SK-N-DZ (cell line): ENCODE measurements around the gene CFAP61.

Experiments used
- DNase-seq: peaks from one replicate; pipeline ENCODE4 v3.0.0-alpha.2; 2015; ENCODE audit warnings: low spot score

Gene CFAP61

DNA sequence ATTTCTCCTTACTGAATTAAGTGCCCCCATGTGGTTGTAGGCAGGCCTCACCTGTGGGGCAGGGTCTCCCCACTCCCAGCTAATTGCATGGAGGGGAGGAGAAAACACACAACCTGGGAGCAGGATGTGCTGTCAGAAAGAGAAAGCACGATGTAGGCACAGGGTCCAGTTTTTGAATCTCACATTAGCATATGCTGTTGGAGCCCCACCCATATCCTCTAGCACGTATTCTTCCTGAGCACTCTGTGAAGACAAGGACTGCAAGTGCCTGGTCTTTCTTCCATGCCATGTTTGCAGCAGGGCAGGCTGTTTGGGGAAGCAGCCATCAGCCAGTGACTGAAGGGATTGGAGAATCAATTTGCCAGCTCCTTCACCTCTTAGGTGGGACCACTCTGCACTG is 108.2 kb downstream of the CFAP61 start:
- DNase-seq: no peak

DNA sequence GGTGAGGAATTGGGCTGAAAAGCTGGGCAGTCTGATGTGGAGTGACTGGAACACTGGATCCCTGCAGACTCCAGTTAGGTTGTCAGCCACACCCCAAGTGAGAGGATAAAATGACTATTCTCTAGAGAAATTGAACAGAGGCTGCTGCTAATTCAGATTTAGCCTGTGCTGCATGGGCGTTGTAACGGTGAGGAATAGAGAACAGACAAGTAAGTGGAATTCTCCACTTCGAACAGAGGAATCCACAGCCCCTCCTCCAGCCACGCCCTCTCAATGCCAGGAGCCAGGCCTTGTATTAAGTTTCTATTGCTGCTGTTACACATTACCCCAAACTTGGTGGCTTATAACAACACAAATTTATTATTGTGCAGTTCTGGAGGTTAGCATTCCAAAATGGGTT is 109.3 kb downstream of the CFAP61 start:
- no peak for DNase-seq

DNA sequence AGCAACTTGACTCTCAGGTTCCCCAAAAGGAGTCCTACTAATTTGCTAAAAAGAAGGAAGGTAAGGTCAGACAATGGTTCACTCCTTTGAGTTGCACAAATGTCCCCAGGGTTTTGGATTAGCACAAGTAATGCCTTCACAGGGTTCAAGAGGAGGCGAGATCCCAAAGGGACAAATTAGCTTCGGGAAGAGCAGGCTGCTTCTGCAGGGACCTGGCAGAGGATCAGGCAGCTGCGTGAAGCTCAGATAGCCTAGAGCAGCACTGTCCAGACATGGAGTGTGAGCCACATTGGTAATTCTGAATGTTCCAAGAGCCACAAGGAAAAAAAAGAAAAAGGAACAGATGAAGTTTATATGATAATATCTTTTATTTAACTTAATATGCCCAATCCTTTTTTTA is 115.4 kb downstream of the CFAP61 start:
- DNase-seq: no peak

DNA sequence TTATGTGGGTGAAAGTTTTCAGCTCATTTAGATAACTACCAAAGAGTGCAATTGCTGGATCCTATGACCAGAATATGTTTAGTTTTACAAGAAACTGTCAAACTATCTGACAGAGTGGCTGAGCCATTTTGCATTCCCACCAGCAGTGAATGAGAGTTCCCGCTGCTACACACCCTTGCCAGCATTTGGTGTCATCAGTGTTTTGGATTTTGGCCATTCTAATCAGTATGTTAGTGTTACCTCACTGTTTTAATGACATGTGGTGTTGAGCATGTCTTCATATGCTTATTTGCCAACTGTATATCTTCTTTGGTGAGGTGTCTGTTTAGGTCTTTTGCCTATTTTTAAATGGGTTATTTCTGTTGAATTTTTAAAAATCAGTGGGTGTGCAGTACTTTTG is 120.9 kb downstream of the CFAP61 start:
- no peak for DNase-seq

DNA sequence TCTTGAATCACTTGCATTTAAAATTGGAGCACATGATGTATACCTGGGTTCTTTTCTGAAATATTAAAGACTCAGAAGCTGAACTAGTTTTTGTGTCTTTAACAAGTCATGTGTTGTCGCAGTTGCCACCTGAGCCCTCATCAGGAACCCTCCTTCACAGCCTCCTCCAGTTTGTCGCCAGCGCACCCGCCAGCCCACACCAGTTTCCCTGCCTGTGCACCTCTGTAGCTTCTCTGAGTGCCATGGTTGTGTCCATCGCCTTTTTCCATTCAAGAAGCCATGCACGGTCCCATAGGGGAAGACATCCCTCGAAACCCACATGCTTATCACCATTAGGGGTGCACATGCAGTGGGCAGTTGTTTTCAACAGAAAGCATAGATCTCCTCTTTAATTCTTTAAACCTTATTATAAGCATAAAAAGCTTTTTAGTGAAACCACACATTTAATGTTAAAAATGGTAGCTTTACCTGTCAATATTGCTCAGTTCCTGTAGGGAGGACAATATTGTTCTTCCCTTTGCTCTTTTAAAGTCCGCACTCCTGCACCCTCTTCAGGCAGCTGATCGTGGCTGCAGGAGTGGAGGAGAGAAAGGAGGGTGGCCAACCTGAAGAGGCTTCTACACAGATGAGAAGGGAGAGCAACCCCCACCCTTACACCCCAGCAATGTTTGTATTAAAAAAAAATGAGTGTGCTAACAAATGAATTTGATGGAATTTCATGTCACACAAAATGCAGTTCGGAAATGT is 121.9 kb downstream of the CFAP61 start:
- DNase-seq: no peak

DNA sequence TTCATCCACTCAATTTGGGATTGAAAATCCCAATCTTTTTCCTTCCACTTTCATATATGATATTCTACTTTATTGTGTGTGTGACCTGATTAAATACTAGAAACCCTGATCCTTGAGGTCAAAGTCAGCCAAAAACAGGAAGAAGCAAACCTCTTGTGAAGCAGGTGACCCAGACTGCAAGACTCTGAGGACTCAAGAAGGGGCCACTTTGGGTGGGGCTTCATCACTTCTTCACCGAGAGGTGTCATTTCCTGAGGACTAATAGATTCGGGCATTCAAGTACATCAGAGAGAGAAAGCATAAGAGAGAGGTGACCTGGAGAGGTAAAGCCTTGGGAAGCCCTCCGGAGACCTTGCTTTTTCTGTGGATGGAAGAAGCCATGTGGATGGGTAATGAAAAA is 129.0 kb downstream of the CFAP61 start:
- DNase-seq: no peak

DNA sequence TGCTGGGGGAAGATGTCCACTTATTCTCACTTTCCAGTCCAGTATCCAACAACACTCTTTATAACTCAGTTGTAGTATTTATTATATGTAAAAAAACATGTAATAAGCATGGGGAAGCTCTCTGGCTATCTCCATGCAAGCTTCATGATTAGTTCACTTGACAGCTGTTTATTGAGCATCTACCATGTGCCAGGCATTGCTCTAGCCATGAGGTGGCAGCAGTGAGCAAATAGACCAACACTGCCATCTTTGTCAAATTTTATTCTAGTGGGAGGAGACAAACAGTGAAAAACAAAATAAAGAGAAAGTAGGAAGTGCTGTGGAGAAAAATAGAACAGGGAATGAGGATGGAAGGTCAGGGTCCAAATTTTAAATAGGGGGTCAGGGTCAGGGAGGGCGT is 131.8 kb downstream of the CFAP61 start:
- DNase-seq: no peak

DNA sequence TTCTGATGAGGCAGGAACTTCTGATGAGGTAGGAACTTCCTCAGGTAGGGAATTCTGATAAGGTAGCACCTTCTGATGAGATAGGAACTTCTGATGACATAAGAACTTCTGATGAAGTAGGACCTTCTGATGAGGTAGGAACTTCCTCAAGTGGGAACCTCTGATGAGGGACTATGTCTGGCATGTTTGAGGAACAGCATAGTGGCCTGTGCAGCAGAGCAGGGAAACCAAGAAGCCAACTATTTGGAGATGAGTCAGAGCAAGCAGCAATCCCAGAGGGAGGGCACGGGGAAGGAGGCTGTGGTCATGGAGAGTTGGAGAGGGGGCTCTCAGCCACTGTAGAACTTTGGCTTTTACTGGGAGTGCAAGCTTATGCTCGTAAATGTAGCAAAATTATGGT is 132.4 kb downstream of the CFAP61 start:
- no peak for DNase-seq

DNA sequence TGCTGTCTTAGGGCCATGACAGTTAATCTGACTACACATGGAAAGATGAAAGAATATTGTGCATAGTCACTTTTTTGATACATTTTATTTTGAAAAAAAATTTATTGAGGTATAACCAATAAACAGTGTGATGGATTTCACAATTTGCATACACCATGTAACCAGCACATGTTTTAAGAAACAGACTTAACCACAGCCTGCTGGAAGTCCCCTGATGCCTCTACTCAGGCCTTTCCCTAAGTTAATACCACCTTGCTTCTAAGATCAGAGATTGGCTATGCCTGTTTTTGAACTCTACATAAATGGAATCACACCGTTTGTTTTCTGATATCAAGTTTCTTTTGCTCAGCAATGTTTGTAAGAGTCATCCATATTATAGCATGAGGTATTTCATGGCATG is 136.3 kb downstream of the CFAP61 start:
- no peak for DNase-seq

DNA sequence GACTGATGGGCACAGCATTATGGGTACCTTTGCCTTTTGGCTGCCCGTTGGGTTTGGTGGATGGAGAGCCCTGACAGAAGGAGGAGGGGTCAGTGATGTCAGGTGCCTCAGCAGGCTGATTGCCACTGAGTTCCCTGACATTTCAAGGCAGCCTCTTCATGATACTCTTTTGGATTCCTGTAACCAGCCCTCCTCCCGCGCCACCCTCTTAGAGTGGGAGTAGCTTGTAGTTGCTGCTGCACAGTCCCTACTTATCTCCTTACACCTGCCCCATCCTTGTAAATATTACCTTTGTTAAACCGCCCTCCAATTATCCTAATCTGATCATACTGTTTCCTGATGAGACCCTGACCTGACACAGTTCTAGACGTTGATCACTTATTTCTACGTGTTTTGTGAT is 140.0 kb downstream of the CFAP61 start:
- DNase-seq: no peak

DNA sequence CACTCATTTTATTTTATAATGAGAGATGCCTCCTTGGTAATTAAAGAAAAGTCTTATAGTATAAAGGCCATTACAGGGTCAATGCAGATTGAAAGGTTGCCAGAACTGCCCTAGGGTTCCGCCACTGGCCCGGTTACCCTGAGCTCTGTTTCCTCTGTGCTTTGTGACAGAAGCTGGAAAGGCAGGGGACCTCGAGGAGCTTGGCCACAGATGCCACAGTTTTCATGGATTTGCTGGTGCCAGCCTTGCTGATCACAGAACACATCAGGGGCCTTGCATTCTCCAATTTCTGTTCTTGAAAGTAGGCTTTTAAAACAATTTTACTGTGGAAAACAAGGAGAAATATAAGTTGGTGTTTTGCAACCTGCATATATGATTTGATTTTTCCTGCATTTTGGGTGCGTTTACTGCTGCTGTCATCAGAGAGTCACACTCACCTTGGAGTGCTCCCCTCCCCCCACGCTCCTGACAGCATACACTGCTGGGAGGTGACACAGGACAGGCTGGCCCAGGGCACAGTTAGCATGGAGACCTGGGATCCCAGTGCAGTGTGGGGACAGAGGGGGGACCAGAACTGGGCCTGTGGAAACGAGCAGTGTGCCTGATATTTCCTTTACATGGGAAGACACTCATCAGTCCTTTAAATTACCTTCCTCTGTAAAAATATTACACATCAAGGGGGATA is 142.8 kb downstream of the CFAP61 start:
- DNase-seq: no peak

DNA sequence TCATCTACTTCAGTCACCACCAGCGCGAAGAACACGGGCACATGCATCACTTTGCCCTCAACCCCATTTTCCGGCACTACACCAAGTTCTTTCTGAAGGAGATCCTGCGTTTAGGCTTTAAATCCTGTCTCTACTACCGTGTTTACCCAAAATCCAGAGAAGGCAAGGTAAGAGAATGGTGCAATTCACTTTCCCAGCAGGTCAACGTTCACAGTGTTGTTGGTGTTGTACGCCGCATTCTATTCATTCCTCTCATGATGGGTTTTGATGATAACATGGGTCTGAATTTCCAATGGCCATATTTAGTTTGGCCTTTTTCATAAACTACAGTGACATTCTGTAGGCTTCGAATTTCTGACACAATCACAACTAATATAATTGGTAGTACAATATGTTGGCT is 144.3 kb downstream of the CFAP61 start:
- no peak for DNase-seq

DNA sequence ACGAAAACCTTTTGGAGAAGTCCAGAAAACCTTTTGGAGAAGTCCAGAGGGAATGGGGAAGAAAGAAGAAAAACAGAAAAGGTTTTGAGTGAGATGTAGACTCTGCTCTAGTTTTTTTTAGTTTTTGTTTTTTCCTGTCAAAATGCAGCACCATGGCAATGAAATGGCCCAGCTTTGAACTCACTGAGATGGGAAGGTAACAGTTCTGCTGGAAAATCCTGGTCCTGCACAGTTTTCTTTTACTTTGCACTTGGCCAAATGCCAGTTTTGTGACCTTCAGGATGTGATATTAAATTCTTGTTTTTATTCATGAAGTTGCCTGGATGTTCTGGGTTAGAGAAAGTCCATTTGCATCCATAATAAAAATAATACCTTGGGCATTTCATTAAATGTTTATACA is 145.7 kb downstream of the CFAP61 start:
- no peak for DNase-seq

DNA sequence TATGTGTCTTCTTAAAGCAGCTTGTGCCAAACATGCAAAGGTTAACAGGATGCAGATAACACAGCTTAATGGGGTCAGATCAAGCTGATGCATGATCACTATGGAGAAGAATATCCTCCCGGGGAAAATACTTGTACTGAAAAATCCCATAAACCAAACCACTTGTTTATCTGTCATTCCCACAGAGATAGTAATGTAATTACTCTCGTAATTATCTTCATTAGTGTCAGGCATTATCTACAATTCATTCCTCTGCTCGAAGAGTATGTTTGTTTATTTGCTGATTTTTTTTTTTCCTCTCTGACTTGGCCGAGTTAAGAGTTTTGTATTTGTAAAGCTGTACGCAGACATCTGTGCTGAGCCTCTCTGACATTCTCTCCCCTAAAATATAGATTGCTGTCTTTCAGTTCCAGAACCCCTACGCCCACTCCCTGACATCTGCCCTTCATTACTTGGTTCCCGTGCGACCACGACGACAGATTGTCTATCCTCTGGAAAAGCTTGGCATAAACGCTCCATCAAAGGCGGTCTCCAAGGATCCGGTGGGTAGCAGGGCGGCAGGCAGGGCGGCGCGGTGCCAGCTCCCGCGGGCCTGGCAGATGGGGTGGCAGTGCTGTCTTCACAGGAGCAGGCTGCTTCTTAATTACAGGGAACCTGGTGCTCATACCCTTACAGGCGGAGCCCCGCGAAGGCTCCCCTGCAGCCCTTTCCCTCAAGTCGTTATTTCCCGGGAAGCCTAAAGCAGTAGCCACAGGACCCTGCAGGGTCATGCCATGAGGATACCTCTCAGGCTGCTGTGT is 147.2 kb downstream of the CFAP61 start:
- DNase-seq: peak; percentile 69

DNA sequence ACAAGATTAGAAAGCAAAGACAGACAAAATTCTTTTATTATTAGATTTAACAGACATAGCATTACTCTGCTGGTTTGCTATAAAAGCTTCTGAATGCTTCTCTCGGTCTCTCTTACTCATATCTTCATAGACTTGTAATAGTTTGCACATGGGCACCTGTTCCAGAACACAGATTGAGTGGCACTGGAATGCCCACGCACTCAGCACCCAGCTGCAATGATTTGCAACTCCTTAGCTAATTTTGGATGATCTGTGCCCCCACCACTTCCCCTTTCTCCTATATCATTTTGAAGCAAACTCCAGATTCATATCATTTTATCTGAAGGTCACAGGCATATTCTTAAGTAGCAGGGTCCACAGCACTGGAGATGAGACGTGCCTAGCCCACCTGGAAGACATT is 148.8 kb downstream of the CFAP61 start:
- no peak for DNase-seq

DNA sequence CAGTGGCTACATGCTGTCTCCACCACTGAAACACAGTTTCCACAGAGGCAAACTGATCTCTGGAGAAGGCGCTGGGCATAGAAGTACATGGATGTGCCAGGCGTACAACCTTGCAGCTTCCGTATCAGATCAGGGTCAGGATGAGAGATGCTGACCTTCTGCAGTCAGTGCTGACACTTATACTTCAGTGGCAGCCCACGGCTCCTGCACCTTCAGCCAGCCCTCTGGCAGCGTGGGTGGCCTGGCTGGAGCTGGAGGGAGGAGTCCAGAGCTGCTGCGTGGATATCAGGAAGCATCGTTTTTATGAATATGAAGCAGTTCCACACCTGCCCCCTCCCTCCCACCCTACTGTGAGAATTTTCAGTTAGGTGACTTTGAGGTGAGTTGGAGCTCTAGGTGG is 149.3 kb downstream of the CFAP61 start:
- peak; percentile 51 for DNase-seq

DNA sequence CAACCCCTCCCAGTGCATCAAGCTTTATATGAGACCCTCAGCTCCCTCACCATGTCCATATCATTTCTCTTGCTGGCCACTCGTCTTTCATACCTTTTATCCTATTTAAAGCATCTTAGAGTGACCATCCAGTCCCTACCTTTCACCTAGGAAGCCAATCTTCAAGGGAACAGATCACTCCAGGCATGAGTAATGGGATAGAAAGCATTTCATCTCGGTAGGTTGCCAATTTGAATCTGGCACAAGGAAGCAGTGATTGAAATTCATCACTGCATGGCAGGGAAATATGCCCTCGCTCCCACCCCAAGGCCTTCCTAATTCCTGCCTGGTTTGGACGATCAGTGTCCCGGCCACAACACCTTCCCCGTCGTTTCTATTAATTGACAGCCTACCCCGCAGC is 150.4 kb downstream of the CFAP61 start:
- no peak for DNase-seq

DNA sequence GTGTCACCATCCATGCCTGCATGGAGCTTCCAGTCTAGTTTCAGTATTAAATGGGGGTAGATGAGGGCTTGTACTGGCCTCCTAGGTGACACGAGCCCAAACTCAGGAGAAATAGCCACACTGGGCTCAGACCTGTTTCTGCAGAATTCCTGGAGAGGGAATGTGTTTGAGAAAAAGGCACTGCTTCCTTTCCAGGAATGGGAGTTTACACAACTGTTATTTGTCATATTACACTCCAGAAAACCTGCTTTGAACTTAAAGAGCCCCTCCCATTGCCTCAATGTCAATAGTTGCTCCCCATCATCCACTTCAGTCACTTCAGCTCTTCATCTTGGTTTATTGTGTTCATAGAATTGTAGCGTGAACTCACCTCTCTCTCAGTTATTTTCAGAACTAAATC is 151.5 kb downstream of the CFAP61 start:
- peak; percentile 23 for DNase-seq

DNA sequence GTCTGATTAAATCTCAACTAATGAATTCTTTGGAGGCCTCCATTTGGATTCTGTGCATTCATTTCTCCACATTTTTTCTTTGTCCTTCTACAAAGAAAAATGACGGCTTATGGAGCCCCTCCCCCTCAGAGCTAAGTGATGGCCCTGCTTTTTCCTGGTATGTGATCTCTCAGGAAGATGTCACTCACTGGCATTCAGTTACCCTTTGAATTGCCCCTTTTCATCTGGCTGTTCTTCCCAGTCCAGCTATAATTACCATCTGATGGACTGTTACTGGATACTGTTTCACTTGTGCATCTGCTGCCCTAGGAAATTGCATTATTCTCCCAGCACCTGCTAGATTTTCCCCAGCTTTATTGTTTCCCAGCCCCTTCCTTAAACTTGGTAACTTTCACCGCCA is 151.9 kb downstream of the CFAP61 start:
- DNase-seq: peak; percentile 96

DNA sequence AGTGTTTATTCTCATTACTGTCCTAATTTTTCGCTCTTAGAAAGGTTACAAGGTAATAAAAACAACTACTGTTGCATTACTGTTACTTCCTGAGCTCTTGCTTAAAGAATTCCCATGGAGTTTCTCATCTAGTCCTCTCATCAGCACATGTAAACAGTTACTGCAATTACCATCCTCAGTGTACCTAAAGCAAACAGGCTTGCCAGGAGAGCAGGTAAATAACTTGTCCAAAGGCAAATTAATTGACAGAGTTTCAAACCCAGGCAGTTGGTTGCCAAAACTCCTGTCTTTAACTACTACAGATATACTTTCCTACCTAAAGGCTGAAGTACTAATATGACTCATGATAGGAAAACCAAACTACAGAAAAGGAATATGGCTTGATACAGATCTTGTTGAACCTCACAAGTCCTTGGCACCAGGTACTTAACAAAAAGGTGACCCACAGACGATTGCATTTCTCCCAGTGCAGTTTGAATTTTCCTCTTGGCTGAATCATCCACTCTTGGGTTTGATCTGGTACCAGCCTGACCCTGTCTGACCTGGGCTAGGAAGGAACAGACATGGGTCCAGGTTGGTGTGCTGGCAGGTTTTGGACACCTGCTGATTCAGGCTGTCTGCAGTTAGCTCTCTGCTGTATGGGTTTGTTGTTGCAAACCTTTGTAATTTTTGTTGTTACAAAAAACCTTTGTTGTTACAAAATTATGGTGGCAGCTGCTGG is 153.0 kb downstream of the CFAP61 start:
- DNase-seq: no peak

DNA sequence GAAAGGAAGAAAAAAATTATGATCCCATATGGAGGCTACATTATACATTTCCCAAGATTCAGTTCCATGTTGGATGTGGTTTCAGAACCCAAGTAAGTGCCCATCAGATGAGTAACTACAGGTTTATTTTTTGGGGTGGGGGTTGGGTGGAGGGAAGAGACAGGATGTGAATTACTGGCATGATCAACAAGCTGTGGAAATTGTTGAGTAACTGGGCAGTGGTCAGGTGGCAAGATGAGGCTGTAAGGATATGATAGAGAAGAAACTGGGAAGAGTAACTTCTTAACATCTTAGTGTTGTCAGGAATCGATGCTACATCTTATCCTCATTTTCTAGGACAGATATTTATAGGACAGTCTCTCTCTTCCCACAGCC is 153.5 kb downstream of the CFAP61 start:
- no peak for DNase-seq

DNA sequence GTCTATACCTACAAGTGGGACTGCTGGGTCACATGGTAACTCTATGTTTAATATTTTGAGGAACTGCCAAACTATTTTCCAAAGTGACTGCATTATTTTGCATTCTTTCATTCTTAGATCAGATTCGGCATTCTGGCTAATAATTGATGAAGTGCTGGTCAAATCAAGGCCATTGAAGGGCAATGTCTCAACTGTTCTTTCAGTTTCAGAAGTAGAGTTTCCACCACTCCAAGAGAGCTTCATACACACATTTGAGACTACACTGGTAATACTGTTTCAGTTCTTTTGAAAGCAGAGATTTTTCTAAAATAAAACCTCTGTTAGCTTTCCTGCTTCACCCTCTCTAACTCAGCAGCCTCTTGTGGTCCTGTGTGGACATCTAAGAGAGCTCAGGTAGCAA is 154.5 kb downstream of the CFAP61 start:
- no peak for DNase-seq
